ENCODE results near the gene GALE. TPM values are rescaled to one million over a fixed set of nuclear protein-coding genes. Genes with fewer than 3 reads are reported as not detected.

The GALE gene
- total RNA-seq, 1 donor from 2014 or later: 33.9 TPM

- DNase-seq (ENCODE audit: low spot score): no peak
- Mint-ChIP-seq H3K4me1 (ENCODE audit: unreplicated experiment) (no peaks in the 10 kb centered on the region), H3K9me3 (ENCODE audit: unreplicated experiment) (no peaks in the 10 kb centered on the region), H3K4me3 (ENCODE audit: unreplicated experiment) (no peak overlapping the region), H3K27me3 (ENCODE audit: unreplicated experiment) (peaks cover 4% of the 10 kb centered on the region), H3K36me3 (ENCODE audit: low read depth, unreplicated experiment) (peaks cover 46% of the 10 kb centered on the region), H3K27ac (ENCODE audit: unreplicated experiment) (no peak overlapping the region)
- no peak for TF ChIP-seq CTCF (IDR thresholded peaks at IDR 0.05; ENCODE audit: unreplicated experiment)
Observed at GRCh38 chr1:23757812-23758211, 42.7 kb downstream of the GALE start.

- Mint-ChIP-seq H3K9me3 (ENCODE audit: unreplicated experiment) (no peaks in the 10 kb centered on the region), H3K4me3 (ENCODE audit: unreplicated experiment) (peak overlapping the region; percentile 34), H3K36me3 (ENCODE audit: low read depth, unreplicated experiment) (peaks cover 51% of the 10 kb centered on the region), H3K27me3 (ENCODE audit: unreplicated experiment) (peaks cover 2% of the 10 kb centered on the region), H3K4me1 (ENCODE audit: unreplicated experiment) (no peaks in the 10 kb centered on the region), H3K27ac (ENCODE audit: unreplicated experiment) (no peak overlapping the region)
- no peak for DNase-seq (ENCODE audit: low spot score)
- TF ChIP-seq CTCF (IDR thresholded peaks at IDR 0.05; ENCODE audit: unreplicated experiment): no peak
Observed at GRCh38 chr1:23756676-23757075, 43.9 kb downstream of the GALE start.

GRCh38 chr1:23752909-23753308 is 47.6 kb downstream of the GALE start:
- DNase-seq (ENCODE audit: low spot score): no peak
- Mint-ChIP-seq H3K4me1 (ENCODE audit: unreplicated experiment) (peaks cover 1% of the 10 kb centered on the region), H3K9me3 (ENCODE audit: unreplicated experiment) (no peaks in the 10 kb centered on the region), H3K4me3 (ENCODE audit: unreplicated experiment) (no peak overlapping the region), H3K27ac (ENCODE audit: unreplicated experiment) (no peak overlapping the region), H3K36me3 (ENCODE audit: low read depth, unreplicated experiment) (peaks cover 47% of the 10 kb centered on the region), H3K27me3 (ENCODE audit: unreplicated experiment) (no peaks in the 10 kb centered on the region)
- no peak for TF ChIP-seq CTCF (IDR thresholded peaks at IDR 0.05; ENCODE audit: unreplicated experiment)

- Mint-ChIP-seq H3K36me3 (ENCODE audit: low read depth, unreplicated experiment) (peaks cover 46% of the 10 kb centered on the region), H3K27me3 (ENCODE audit: unreplicated experiment) (no peaks in the 10 kb centered on the region)
Observed at GRCh38 chr1:23751815-23752200, 48.7 kb downstream of the GALE start.

More at GRCh38 chr1:23751815-23752200, 48.7 kb downstream of the GALE start:
- Mint-ChIP-seq H3K4me1 (ENCODE audit: unreplicated experiment) (peaks cover 7% of the 10 kb centered on the region), H3K4me3 (ENCODE audit: unreplicated experiment) (no peak overlapping the region), H3K9me3 (ENCODE audit: unreplicated experiment) (no peaks in the 10 kb centered on the region), H3K27ac (ENCODE audit: unreplicated experiment) (no peak overlapping the region)
- DNase-seq (ENCODE audit: low spot score): no peak
- TF ChIP-seq CTCF (IDR thresholded peaks at IDR 0.05; ENCODE audit: unreplicated experiment): no peak

All from endothelial cell (in vitro differentiated cells).